Measurements from ENCODE around the gene C12orf57.

- TF ChIP-seq SUZ12 (IDR thresholded peaks at IDR 0.05) (no peak), ARNT (IDR thresholded peaks at IDR 0.05) (no peak), FOXM1 (IDR thresholded peaks at IDR 0.05; ENCODE audit: borderline replicate concordance) (no peak), ELF4 (IDR thresholded peaks at IDR 0.05) (no peak), PKNOX1 (IDR thresholded peaks at IDR 0.05) (no peak), SP1 (IDR thresholded peaks at IDR 0.05) (no peak), FOXA1 (IDR thresholded peaks at IDR 0.05) (no peak), BHLHE40 (IDR thresholded peaks at IDR 0.05; ENCODE audit: borderline replicate concordance) (no peak), TARDBP (IDR thresholded peaks at IDR 0.05) (no peak), NFRKB (IDR thresholded peaks at IDR 0.05) (no peak), HDGF (IDR thresholded peaks at IDR 0.05; ENCODE audit: borderline replicate concordance) (no peak)
Observed at GRCh38 chr12:6921539-6921938, 22.3 kb upstream of the C12orf57 start.

Data from HEK293T (cell line).